NCI-H146 treated with DMSO at 0.1 percent for 48 hours (cell line): Measurements from ENCODE around the gene ADAMTSL4.

Source experiments
- DNase-seq: peaks from one replicate; lab custom pipeline; 2025; ENCODE audit not compliant: unreplicated experiment; lab: John Stamatoyannopoulos, UW

ADAMTSL4 gene

DNA sequence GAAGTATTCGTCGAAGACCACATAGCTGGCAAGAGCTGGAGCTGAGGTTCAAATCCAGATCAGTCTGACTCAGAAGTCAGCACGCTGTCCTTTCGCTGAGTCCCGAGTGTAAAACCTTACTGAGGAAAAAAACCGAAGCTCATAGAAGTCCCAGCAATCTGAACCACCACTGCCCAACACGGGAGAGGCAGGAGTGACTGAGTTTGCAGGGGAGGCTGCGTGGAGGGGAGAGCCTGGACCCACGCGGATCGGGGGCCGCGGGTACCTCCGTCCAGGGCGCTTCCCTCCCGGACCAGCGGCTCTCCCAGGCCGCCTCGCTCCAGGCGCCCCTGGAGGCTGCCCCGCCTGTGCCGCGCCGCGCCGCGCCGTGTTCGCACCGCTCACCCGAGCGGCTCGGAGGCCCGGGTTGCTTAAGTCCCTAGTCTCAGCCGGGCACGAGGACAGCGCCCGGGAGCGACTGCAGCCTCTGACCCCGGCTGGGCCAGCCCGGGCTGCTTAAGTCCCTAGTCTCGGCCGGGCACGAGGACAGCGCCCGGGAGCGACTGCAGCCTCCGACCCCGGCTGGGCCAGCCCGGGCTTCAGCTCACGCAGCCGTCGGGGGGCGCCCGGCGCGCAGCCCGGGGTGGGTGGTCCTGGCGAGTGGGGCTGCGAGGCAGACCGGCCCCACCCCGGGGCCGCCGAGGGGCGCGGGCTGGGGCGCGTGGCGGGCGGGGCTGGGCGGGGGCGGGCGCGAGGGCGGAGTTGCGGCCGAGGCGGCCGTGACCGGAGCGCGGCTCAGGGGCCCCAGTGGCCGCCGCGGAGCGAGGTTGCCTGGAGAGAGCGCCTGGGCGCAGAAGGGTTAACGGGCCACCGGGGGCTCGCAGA lies at the start of gene ADAMTSL4:
Gene ADAMTSL4 (plus strand): TSS at position 777 of the 864 bp plus-strand sequence. CDS start 2,881 bp downstream, outside the sequence.
- DNase-seq = peak; percentile 42

DNA sequence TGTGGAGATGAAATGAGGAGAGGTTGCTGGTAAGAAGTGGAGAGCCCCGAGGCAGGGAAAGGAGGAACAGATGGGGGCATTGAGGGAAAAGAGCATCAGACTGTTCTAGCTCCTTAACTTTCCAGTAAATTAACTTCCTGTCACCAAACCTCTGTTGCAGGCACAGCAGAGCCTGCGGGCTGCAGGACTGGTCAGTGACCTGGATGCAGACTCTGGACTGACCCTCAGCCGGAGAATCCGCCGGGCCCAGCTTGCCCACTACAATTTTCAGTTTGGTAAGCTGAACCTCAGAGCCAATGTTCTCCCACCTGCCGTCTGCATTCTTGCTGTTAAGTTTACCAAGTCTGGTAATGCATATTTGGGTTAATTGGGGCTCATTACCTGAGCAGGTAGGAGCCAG lies 43.8 kb upstream of the ADAMTSL4 start:
- DNase-seq = no peak

DNA sequence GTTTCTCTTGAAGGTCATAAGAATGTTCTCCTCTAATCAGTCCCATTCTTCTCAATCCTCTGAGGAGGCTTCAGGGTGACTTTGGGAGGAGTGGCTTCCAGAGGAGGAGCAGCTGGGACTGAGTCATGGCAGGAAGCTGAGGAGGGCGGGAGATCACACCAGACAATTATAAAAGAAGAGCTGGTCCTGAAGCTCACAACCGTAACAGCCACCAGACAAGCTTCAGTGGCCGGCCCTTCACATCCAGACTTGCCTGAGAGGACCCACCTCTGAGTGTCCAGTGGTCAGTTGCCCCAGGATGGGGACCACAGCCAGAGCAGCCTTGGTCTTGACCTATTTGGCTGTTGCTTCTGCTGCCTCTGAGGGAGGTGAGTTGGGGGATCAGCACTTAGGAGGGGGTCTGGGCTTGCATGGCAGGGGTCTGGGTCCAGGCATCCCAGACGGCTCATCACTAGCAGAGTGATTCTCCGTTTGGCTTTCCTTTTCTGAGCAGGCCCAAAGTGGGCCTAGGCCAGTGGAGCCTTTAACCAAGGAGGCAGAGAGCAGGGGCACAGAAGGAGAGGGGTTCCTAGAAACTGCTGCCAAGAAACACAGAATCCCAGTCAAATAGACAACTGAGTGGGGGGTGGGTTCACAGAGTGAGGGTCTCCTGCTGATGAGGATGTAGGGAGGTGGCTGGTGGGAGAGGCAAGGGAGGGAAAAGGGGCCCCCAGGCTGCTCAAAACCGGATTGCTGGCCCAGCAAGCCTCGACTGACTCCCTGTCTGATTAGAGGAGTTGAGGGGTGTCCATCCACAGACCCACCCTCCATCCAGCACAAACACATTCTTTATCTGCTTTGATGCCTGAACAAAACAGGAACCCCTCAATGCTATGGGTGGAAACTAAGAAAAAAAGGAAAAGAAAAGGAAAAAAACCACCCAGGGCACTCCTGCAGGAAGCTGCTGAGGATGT lies 41.0 kb upstream of the ADAMTSL4 start, which contains the start of gene ECM1:
Gene ECM1 (plus strand): TSS at position 198 of the 953 bp plus-strand sequence. CDS start 101 bp downstream, at position 299.
- DNase-seq = no peak

DNA sequence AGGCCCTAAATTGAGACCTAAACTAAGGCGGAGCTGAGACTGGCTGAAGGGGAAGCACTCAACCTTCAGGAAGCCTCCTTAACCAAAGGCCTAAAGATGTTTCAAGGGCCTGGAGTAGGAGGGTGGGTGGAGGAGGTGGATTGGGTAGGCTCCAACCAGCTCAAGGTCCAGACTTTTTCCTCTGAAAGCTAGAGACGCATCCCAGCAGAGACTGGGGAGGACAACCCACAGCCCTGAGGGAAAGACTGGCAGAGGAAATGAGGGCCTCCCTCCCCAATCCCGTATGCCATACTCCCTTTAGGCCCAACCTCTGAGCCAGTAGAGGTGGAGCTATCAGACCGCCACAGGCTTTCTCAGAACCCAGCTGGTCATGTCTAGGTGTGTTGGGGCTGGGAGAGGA lies 40.2 kb upstream of the ADAMTSL4 start:
- no peak for DNase-seq

DNA sequence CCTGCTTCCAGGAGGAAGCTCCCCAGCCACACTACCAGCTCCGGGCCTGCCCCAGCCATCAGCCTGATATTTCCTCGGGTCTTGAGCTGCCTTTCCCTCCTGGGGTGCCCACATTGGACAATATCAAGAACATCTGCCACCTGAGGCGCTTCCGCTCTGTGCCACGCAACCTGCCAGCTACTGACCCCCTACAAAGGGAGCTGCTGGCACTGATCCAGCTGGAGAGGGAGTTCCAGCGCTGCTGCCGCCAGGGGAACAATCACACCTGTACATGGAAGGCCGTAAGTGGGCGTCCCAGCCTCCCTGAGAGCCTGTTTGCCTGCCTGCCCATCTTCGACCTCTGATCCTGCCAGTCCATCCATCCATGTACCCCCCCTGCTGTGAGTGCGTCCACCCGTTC lies 37.7 kb upstream of the ADAMTSL4 start:
- peak; percentile 85 for DNase-seq

DNA sequence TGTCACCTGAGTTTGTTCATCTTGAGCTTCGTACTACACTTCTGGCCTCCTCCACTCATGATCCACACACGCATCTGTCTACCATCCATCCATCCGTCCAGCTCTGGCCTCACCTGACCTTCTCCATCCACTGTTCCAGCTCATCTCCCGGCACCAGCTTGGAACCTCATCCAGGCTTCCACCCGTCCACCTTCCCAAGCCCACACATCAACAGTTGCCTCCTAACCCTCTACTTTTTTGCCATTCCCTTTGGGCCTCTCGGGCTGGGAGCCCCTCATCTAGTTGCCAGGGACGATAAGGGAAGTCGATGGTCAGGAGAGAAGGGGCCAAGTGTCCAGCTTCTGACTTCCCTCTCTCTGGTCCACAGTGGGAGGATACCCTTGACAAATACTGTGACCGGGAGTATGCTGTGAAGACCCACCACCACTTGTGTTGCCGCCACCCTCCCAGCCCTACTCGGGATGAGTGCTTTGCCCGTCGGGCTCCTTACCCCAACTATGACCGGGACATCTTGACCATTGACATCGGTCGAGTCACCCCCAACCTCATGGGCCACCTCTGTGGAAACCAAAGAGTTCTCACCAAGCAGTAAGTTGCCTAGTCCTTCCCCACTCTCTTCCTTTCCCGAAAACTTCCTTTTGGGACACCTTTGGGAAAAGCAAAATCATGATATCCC lies 37.1 kb upstream of the ADAMTSL4 start:
- DNase-seq = no peak

DNA sequence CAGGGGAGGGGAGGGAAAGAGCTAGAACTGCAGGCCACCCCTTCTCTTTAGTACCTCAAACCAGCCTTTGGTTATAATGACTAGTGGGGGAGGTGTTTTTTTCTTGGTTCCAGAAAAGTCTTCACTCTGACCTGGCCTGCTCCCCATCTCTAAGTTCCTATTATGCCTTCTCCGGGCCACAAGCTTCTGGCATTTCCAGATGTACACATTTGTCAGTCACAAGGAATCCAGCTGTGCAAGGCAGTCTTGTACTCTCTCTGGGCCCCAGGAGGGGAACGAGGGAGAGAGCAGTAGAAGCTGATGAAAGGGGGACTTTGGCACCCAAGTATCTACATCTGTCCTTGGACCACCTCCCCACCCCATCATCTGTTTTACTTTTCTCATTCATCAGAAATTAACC lies 36.4 kb upstream of the ADAMTSL4 start:
- no peak for DNase-seq

DNA sequence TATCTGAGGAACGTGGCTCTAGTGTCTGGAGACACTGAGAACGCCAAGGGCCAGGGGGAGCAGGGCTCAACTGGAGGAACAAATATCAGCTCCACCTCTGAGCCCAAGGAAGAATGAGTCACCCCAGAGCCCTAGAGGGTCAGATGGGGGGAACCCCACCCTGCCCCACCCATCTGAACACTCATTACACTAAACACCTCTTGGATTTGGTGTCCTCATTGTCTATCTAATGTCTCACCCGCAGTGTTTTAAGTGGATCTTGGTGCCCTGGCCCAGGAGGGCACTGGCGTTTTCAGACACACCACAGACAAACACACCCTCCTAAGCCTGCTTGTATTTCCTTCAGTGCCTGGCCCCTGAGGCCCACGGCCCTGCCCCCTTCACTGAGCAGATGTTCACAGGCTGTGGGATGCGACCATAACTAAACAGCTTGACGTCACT lies 35.8 kb upstream of the ADAMTSL4 start:
- no peak for DNase-seq

DNA sequence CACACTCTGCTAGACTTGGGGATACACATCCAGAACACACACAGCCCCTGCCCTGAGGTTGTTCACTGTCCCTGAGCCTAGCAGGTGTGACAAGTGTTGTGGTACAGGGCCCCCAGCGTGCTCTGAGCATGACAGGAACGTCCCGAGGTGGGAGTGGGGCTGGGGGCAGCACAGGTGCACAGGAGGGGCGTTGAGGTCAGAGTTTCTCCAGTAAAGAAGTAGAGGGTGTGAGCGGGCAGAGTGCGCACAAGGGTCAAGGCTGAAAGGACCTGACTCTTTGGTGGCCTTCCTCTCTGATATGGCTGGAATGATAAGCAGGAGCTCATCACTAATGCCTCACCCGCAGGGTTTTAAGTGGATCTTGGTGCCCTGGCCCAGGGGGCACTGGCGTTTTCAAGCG lies 34.9 kb upstream of the ADAMTSL4 start:
- no peak for DNase-seq

DNA sequence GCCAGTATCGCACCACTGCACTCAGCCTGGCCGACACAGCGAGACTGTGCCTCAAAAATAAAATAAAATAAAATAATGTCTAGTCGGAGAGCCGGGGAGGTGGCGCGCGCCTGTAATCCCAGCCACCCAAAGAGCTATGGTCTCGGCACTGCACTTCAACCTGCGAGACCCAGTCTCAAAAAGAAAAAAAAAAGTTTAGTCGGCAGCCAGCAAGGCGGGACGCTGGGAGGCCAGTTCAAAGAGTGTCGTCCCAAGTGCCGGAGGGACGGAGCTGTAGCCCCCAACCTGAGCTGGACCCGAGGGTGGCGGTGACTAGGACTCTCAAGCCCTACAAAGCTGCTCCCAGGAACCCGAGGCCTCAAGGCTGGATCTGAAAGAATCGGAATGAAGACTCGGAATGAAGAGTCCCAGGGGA lies 34.3 kb upstream of the ADAMTSL4 start:
- no peak for DNase-seq

DNA sequence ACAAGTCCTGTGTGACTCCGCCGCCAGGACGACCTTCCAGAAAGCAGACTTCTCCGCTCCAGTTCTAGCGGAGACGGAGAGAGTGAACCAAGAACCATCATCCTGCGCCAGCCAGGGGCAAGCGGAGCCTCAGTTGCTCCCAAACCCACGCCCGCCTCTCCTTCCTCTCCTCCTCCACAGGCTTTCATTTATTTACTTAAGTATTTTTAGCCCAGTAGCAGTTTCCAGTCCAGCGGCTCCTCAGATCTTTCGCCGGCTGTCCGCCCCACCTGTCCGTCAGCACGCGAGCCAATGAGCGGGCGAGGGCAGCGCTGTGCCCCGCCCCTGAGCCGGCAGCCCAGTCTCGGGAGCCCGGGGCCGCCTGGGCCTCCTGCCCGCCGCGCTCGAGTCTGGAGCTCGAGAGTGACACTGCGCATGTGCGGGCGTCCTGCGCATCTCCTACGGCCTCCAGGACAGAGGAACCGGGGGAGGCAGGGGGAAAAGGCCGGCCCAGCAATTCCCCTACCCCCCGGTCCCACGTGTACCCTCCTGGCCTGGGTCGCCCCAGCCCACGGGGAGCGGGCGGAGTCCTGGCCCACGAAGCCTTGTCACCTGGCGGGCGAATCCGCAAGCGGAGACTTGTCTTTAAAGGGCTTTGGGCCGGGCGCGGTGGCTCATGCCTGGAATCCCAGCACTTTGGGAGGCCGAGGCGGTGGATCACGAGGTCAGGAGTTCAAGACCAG lies 33.7 kb upstream of the ADAMTSL4 start, which contains the start of gene FALEC:
Gene FALEC (plus strand): TSS at position 425 of the 722 bp plus-strand sequence.
- DNase-seq = peak; percentile 92

DNA sequence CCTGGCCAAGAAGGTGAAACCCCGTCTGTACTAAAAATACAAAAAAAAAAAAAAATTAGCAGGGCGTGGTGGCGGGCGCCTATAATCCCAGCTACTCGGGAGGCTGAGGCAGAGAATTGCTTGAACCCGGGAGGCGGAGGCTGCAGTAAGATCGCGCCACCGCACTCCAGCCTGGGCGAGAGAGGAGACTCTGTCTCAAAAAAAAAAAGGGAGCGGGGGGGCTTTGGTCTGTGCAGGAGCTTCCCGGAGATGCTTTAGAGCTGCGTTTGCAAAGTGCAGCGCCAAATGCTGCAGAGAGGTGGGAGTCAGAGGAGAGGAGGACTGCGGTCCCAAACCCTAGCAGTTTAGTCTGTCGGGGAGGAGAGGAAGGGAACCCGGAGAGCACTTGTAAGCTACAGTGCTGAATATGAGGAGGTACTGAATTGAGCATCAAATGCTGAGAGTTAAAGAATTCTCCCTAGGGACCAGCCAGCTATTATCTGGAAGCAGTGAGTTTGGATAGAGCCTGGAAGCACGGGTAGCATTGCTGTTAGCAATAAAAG lies 33.1 kb upstream of the ADAMTSL4 start:
- DNase-seq = no peak

DNA sequence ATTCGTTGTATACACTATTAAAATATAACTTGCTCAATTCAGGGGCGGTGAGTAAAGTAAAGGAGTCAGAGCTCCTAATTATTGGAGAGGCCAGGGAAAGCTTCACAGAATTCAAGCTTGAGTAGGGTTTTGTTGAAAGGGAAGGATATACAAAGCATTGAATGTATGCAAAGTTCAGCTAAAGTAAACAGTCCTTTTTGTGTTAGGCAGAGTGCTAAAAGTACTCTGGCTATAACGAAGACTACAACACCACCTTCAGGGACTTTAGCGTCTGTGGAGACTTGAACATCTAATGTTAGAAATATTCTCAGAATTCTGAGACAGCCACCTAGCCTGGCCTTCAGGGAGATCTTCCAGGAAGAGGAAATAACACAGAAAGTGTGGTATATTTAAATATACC lies 32.6 kb upstream of the ADAMTSL4 start:
- DNase-seq = no peak

DNA sequence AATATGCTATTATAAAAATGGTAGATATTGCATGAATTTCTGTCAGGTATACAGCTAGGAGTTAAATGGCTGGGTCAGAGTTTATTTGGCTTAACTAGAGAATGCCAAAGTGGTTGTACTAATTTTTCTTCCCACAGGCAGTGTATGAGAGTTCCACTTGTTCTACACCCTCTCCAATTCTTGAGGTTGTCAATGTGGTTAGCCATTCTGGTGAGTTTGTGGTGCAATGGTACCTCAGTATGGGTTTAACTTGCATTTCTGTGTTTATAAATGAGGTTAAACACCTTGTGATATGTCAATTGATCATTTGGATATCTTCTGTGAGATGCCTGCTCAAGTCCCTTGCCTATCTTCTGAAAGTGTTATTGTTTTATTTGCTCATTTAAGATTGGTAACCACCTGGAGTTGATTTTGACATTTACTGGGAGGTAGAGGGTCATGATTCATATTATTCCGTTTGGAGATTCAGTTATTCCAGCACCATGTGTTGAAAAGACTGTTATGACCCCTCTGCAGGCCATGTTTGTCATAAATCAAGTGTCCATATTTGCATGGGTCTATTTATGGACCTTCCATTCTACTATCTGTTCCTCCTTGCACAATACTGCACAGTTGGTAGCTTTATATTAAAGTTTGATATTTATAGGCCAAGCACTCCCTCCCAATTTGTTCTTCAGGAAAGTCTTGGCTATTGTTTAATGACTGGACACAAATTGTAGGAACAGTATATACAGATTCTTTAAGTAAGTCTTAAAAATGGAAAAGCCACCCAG lies 27.8 kb upstream of the ADAMTSL4 start:
- no peak for DNase-seq

DNA sequence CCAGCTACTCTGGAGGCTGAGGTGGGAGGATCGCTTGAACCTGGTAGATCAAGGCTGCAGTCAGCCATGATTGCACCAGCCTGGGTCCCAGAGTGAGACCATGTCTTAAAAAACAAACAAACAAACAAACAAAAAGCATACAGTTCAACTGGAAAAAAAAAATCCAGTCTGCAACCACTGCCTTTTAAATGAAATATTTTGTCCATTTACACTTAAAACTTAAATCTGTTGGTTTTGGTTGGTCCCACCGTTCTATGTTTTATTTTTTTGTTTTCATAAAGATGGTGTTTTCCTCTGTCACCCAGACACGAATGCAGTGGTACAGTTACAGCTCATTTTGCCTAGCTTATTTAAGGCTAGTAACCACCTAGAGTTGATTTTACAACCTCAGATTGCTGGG lies 23.9 kb upstream of the ADAMTSL4 start:
- no peak for DNase-seq

DNA sequence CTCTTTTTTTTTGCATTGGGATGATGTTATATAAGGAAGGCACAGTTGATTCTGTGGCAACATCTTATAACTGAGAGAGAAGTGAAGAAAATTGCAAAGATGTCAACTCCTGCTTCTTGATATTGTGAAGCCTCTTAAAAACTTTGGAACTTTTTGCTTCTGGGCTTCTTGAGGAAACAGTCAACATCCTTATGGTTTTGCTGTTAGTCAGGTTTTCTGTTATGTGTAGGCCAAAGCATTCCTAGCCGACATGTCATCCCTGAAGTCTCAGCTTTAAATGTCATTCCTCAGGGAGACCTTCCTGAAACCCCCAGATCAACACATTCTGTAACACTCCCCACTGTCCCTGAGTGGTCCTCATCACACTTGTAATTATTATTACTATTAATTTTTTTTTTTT lies 21.0 kb upstream of the ADAMTSL4 start:
- DNase-seq = no peak

DNA sequence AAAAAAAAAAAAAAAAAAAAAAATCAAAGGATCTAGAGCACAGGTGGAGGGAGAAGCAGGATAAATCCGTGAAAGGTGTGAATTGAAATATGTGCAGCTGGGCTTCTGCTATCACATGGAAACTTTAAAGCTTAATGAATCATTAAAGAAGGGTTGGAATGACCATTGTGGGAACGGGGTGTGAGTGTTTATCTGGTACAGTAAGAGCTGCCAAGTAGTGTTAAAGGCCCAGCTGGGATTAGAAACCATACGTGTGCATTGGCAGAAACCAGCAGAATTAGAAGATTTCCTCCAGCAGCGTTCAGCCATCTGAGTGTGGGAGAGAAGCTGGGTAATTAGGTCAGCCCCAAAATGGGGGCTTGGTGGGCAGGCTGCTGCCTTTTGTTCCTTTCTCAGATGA lies 20.2 kb upstream of the ADAMTSL4 start:
- no peak for DNase-seq

DNA sequence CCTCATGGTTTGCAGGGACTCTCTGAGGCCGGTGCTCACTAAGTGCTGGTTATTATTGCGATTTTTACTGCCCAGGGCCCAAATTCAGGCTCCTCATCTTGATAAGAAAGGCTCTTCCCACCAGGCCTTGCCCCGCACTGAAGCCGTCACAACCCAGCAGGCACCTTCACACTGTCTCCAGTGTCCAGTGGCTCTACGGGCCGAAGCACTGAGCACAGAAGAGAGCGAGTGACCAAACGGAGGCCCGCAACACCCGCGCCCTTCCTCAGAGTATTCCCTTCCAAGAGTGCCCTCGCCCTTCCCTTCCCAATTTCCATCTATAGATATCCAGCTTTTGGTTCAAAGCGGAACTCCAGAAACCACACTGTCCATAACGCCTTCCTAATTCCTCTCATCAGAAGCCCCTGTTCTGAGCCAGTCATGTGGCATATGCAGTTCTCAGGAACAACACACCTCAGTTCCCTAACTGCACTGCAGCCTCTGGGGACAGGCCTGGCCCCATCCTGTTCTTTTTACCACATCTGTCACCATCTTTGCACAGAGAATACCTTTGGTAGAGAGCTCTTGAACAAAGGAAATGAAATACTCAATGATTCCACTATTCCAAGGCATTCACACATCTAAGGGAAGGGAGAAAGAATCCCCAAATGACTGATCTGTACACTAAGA lies 18.6 kb upstream of the ADAMTSL4 start:
- no peak for DNase-seq

DNA sequence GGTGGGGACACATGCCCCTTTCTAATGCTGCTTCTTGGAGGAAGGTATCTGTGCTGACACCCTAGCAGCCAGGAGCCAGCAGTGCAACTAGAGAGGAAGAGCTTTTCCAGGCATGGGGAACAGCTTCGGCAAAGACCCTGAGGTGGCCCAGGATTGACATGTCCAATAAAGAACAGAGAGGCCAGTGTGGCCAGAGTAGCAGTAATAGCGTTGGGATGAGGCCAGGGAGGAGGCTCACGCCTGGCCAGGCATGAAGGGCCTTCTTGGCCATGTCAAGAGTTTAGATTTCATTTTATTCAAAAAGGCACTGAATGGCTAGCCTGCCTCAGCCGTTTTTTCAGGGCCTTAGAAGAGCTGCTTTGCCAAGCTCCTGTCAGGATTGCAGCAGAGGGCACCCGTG lies 16.3 kb upstream of the ADAMTSL4 start:
- DNase-seq = no peak
